KBM-7 (cell line): ENCODE results near the gene VPS54.
"Not testable (repeated sequence)": the region's sequence is repeated elsewhere in the genome, so short reads cannot be mapped to it uniquely, and the experiment has no call there.

Source experiments
- DNase-seq: peaks from one replicate; pipeline ENCODE4 v3.0.0-alpha.2; 2015
- in situ Hi-C: fragments of 300-500 bp; cut with MboI; formaldehyde crosslinking; loops from 2 replicates; pipeline ENCODE4 v1.14.3; 2020; ENCODE audit warnings: low sequenced_read_pairs, low pct_unique_long_range_greater_than_20kb, mixed read lengths

Gene VPS54

GRCh38 chr2:63975437-63976124 is 43.6 kb downstream of the VPS54 start:
- DNase-seq, result no peak
- in situ Hi-C loops, result no loop called here

- in situ Hi-C loops, DNase-seq: not testable (repeated sequence)
Measured at GRCh38 chr2:63975036-63975435, 44.2 kb downstream of the VPS54 start.

- DNase-seq, result no peak
- in situ Hi-C loops, result no loop called here
Measured at GRCh38 chr2:63962186-63962585, 57.0 kb downstream of the VPS54 start.

- in situ Hi-C loops, result no loop called here
- DNase-seq, result no peak
Measured at GRCh38 chr2:63950414-63950813, 68.8 kb downstream of the VPS54 start.

DNA sequence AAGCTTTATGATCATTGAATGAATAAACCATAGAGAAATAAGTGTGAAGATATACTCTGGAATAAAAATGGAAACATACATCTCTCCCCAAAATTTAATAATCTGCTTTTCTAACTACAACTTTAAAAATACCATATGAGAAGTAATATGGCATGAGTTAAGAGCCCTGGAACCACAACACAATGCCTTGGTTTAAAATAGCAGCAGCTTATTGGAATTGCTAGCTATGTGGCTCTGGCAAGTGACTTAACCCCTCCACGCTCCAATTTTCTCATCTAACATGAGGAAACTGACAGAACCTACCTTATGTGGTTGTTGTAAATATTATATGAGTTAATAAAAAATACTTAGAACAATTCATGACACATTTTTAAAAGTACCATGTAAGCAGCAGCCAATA is 76.4 kb downstream of the VPS54 start:
- in situ Hi-C loops, result no loop called here
- no peak for DNase-seq

DNA sequence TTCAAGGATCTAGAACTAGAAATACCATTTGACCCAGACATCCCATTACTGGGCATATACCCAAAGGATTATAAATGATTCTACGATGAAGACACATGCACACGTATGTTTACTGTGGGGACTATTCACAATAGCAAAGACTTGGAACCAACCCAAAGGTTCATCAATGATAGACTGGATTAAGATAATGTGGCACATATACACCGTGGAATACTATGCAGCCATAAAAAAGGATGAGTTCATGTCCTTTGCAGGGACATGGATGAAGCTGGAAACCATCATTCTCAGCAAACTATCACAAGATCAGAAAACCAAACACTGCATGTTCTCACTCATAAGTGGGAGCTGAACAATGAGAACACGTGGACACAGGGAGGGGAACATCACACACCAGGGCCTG is 87.1 kb downstream of the VPS54 start:
- in situ Hi-C loops, result not testable (repeated sequence)

DNA sequence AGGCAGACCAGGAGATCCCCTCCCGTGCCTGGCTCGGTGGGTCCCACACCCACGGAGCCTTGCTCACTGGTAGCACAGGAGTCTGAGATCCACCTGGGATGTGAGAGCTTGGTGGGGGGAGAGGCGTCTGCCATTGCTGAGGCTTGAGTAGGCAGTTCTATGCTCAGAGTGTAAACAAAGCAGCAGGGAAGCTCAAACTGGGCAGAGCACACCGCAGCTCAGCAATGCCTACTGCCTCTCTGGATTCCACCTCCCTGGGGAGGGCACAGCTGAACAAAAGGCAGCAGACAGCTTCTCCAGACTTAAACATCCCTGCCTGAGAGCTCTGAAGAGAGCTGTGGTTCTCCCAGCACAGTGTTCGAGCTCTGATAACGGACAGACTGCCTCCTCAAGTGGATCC is 92.4 kb downstream of the VPS54 start:
- in situ Hi-C loops, result no loop called here
- no peak for DNase-seq

More for the DNA sequence above, 87.1 kb downstream of the VPS54 start:
- not testable (repeated sequence) for DNase-seq

GRCh38 chr2:63914311-63914710 is 104.9 kb downstream of the VPS54 start:
- in situ Hi-C loops, result no loop called here
- no peak for DNase-seq

DNA sequence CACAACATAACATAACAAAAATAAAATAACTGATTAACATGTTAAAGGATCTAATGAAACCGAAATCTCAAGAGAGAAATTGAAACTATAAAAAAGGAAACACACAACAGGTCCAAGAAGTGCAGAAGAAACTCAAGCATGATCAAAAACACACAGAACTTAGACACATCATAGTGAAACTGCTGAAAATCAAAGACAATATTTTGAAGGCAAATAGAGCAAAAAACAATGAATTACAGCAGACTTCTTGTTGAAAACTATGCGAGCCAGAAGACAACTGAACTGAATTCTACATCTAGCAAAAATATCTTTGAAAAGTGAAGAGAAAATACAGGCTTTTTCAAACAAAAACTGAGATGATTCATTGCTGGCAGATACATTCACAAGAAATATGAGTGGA is 116.2 kb downstream of the VPS54 start:
- DNase-seq, result no peak

DNA sequence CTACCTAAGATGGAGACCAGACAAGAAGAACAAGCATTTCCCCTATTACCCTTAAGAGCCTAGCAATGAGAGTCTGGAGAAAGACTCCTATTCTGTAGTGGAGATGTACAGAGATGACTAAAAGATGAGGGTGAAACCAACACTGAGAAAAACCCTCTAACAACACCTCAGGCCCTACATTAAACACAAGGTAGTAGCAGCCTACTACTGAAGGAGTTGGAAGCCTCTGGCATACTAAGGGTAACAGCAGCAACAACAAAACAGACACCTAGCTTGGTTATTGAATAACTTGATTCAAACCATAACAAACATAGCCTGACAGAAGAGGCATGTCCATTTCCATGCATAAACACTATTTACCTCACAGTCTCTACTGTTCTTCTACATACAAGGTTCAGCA is 117.1 kb downstream of the VPS54 start:
- no peak for DNase-seq
- in situ Hi-C loops, result no loop called here

More for the DNA sequence above, 116.2 kb downstream of the VPS54 start:
- in situ Hi-C loops, result no loop called here

- no peak for DNase-seq
Measured at GRCh38 chr2:63899639-63900038, 119.6 kb downstream of the VPS54 start.

DNA sequence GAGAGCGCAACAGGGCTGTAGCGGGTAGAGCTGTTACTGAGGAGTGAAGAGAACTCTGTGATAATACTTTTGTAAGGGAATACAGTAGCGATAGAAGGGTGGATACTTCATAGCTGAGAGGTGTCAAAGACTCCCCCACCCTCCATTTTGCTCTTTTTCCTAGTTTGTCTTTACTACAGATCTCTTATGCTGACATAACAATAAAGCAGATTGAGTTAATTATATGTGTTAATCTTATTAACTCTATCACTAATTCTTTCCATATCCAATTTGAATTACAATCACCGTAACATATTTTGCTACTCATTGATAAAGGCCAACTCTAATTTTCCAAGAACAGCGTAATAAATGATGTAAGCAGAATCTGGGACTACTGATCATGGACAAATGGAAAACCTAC is 120.4 kb downstream of the VPS54 start:
- no peak for DNase-seq
- in situ Hi-C loops, result no loop called here

More at GRCh38 chr2:63899639-63900038, 119.6 kb downstream of the VPS54 start:
- in situ Hi-C loops, result no loop called here

DNA sequence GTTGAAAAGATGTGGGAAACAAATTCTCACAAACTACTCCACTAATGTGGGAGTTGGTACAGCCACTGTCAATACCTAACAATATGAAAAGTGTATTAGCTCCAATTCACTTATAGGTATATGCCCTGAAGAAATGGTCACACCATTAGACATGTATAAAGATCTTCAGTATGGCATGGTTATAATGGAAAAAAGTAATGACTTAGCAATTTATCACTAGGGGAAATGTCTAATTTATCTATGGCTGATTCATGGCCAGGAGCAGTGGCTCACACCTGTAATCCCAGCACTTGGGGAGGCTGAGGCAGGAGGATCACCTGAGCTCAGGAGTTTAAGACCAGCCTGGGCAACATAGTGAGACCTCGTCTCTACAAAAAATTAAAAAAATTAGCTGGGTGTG is 125.1 kb downstream of the VPS54 start:
- DNase-seq, result no peak
- in situ Hi-C loops, result no loop called here

DNA sequence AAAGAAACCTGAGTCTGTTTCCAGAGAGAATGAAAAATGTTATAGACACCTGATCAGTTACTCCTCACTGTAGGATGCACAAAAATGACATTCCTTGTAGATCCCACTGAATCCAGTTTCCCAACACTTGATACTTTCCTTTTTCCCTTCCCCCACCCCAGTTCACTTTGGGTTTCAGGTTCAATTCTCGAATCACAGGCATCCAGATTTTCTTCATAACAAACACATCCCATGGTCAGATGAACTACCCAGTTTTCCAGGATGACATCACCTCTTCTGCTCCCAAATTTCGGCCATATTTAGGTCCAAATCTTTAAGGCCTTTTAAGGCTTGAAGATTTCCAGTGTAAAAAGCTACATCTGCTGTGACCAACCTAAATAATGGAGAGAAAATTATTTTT is 126.1 kb downstream of the VPS54 start:
- no peak for DNase-seq
- in situ Hi-C loops, result no loop called here

GRCh38 chr2:63891488-63892030 is 127.7 kb downstream of the VPS54 start:
- in situ Hi-C loops, result no loop called here
- DNase-seq, result no peak

DNA sequence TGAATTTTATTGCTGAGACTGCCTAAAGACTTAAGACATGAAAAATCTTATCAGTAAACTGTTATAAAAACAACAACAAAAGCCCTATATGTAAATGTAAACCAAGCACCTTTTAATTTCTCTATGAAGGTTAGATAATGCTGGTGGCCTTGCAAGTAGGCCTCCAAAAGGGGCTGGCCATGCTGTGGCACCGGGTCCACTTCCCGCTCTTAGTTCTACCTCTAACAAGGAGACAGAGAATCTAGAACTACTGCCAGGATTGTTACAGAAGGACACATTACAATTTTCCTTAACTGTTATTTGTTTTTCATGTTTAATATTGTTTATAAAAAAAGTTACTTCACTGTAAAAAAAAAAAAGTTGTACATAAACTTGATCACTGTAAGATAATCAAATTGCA is 128.6 kb downstream of the VPS54 start:
- no peak for DNase-seq
- in situ Hi-C loops, result no loop called here

GRCh38 chr2:63888490-63889402 is 130.5 kb downstream of the VPS54 start:
- in situ Hi-C loops, result no loop called here
- peak; percentile 69 for DNase-seq

GRCh38 chr2:63888053-63888452 is 131.2 kb downstream of the VPS54 start:
- in situ Hi-C loops, result no loop called here

DNA sequence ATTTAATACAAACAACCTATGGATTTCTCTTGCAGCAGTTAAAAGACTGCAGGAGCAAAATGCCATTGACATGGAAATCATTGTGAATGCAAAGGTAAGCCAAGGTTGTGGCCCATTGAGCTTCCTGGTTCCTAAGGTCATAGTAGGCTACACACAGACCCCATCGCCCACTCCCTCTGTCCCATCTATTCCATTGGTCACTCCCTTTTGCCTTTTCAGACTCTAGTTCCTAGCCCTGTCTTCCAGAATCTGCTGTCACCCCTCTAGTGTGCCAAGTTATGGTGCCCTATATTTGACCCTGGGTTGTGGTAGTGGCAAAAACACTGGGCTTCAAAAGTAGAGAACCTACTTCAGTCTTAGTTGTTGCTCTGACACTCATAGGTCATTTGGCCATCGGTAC is 132.8 kb downstream of the VPS54 start:
- in situ Hi-C loops, result no loop called here
- DNase-seq, result no peak

More at GRCh38 chr2:63888053-63888452, 131.2 kb downstream of the VPS54 start:
- no peak for DNase-seq
